ENCODE measurements around the gene PPP1R14D.

GRCh38 chr15:40766906-40767837 is 61.3 kb downstream of the PPP1R14D start:
- TF ChIP-seq EZH2 (IDR thresholded peaks at IDR 0.05; ENCODE audit: low read depth, unreplicated experiment) (no peak), EZH2phosphoT487 (IDR thresholded peaks at IDR 0.05; ENCODE audit: unreplicated experiment) (no peak), CTCF (conservative IDR thresholded peaks at IDR 0.05; ENCODE audit: low read depth in 2 of 2) (no peak), ZNF114 (CRISPR knock-in tag; IDR thresholded peaks at IDR 0.05) (no peak), REST (IDR thresholded peaks at IDR 0.05; ENCODE audit: unreplicated experiment) (no peak), POLR2AphosphoS5 (IDR thresholded peaks at IDR 0.05; ENCODE audit: low read depth) (no peak), CREB1 (CRISPR knock-in tag; IDR thresholded peaks at IDR 0.05; ENCODE audit: low read depth) (no peak), JUNB (IDR thresholded peaks at IDR 0.05; ENCODE audit: unreplicated experiment) (no peak), ETS1 (IDR thresholded peaks at IDR 0.05) (no peak), ZNF331 (CRISPR knock-in tag; IDR thresholded peaks at IDR 0.05; ENCODE audit: low read depth) (no peak), NANOG (IDR thresholded peaks at IDR 0.05; ENCODE audit: borderline replicate concordance) (no peak)

Measured in GM23338 (cell line).